ENCODE measurements around the gene SCN5A.

The SCN5A gene

GRCh38 chr3:38649500-38650247 lies at the start of gene SCN5A:
Gene SCN5A (minus strand): TSS chr3:38649687. CDS start chr3:38633307, 16,380 bp downstream.
- FAIRE-seq, result peak; percentile 79
- DNase-seq (ENCODE audit: insufficient read length, low spot score), result peak; percentile 63

DNA sequence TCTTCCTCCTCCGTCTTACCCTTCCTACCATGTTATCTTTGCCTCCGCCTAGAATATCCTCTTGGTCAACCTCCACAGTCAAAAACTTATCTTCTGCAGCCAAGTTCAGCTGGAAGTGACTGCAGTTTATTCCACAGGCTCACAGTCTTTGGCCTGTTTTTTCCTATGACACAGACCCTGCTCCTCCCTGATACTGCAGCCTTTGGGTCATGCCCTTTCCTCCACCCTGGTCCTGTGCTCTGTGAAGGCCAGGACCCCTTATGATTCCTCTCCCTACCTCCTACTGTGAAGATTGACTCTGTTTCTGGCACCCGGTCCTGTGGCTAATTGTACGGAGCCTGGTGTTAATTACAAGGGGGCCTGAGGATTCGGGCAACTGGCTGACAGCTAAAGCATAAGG lies 49.3 kb upstream of the SCN5A start:
- no peak for FAIRE-seq
- no peak for DNase-seq (ENCODE audit: insufficient read length, low spot score)

DNA sequence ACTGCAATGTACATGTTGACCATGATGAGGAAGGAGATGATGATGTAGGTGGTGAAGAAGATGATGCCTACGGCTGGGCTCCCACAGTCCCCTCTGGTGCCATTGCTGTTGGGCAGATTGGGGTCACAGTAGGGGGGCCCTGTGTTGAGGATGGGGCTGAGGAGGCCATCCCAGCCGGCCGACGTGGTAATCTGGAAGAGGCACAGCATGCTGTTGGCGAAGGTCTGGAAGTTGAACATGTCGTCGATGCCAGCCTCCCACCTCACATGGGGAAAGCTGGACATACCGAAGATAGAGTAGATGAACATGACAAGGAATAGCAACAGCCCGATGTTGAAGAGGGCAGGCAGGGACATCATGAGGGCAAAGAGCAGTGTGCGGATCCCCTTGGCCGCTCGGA lies 48.6 kb upstream of the SCN5A start:
- FAIRE-seq (no peak), DNase-seq (ENCODE audit: insufficient read length, low spot score) (no peak)

GRCh38 chr3:38696034-38696433 lies 46.5 kb upstream of the SCN5A start:
- no peak for FAIRE-seq
- no peak for DNase-seq (ENCODE audit: insufficient read length, low spot score)

DNA sequence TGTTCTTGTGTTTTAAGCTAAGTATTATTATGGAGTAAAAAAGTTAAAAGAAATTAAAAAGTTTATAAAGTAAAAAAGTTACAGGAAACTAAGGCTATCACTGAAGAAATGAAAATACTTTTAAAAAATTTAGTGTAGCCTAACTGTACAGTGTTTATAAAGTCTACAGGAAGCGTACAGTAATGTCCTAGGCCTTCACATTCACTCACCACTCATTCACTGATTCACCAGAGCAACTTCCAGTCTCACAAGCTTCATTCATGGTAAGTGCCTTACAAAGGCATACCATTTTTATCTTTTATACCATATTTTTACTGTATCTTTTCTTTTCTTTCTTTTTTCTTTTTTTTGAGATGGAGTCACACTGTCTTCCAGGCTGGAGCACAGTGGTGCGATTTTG lies 40.7 kb upstream of the SCN5A start:
- no peak for FAIRE-seq
- no peak for DNase-seq (ENCODE audit: insufficient read length, low spot score)

DNA sequence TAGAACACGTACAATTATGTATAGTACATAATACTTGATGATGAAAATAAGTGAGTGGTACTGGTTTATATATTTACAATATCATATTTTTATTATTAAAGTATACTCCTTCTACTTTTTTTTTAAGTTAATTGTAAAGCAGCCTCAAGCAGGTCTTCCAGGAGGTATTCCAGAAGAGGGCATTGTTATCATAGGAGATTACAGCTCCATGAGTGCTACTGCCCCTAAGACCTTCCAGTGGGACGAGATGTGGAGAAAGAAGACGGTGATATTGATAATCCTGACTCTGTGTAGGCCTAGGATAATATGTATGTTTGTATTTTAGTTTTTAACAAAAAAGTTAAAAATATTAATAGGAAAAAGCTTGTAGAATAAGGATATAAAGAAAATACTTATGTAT lies 40.3 kb upstream of the SCN5A start:
- no peak for DNase-seq (ENCODE audit: insufficient read length, low spot score)
- FAIRE-seq, result no peak

- DNase-seq (ENCODE audit: insufficient read length, low spot score), result no peak
- no peak for FAIRE-seq
Measured at GRCh38 chr3:38689346-38689745, 39.9 kb upstream of the SCN5A start.

DNA sequence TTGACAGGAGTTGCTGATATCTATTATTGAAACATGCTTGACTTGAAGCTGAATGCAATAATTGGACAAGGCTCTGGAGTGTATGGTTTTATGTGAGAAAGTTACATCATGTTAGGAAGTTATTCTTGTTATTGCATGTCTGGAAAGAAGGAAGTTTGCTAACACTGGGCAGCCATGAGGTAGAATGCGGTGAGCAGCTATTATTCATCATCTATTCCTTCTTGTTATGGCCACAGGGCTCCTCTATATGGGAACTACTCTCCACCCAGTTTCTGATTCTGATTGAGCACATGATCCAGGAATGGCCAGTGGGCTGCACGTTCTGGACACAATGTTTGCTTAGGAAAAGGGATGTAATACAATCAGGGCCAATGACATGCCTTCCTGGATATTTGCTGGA lies 37.8 kb upstream of the SCN5A start:
- no peak for FAIRE-seq
- DNase-seq (ENCODE audit: insufficient read length, low spot score), result no peak

GRCh38 chr3:38684546-38684945 lies 35.1 kb upstream of the SCN5A start:
- FAIRE-seq, result no peak

DNA sequence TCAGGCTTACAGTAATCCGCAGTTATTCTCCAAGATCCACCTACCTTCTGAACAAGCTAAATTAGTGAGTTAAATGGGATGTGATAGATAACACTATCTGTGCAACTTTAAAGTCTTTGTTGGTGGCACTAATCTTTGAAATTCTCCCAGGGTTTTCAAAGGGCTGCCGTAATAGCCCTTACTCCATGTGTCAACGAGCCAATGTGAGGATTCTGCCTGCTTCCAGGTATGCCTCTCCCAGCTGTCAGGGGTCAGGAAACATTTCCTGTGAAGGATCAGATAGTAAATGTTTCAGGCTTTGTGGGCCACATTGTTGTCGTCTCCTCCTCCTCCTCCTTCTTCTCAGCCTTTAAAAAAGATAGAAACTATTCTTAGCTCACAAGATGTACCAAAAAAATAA lies 20.2 kb upstream of the SCN5A start:
- DNase-seq (ENCODE audit: insufficient read length, low spot score), result no peak
- no peak for FAIRE-seq

More at GRCh38 chr3:38684546-38684945, 35.1 kb upstream of the SCN5A start:
- DNase-seq (ENCODE audit: insufficient read length, low spot score), result no peak

DNA sequence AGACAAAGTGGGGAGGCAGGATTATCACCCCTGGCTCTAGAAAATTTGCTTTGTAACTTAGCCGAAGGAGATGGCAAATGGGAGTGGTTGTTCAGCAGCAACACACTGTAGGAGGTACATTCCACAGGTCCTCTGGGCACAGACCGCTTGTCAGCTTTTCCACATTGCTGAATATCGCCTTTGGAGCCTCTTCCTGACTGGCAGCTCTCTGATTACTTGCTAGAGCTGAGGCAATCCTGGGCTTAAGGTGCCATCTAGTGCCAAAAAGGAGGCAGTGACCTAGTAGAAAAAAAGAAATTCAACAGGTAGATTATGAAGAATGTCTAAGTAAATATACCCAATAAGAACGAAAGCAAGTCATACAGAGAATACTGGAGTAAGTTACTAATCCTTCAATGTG lies 13.1 kb upstream of the SCN5A start:
- no peak for DNase-seq (ENCODE audit: insufficient read length, low spot score)
- FAIRE-seq, result peak; percentile 65

GRCh38 chr3:38658841-38659240 lies 9.4 kb upstream of the SCN5A start:
- no peak for FAIRE-seq

DNA sequence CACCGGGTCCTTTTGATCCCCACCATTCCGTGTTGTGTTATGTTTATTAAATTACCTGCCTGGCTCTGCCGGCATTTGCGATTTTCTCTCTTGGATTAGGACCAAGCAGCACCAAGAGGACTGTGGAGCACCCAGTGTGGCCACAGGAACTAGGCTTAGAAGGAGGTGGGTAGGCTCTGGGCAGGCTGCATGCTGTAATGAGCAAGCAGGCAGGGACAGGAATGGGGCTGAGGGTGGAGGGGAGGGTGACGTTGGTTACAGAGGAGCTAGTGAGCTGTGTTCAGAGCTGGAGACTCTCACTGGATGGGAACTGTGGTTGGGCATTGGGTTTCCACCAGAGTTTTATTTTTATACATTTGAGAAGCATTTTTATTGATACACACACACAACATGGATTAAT lies 7.9 kb upstream of the SCN5A start:
- peak; percentile 40 for FAIRE-seq
- DNase-seq (ENCODE audit: insufficient read length, low spot score), result no peak

More at GRCh38 chr3:38658841-38659240, 9.4 kb upstream of the SCN5A start:
- DNase-seq (ENCODE audit: insufficient read length, low spot score), result no peak

DNA sequence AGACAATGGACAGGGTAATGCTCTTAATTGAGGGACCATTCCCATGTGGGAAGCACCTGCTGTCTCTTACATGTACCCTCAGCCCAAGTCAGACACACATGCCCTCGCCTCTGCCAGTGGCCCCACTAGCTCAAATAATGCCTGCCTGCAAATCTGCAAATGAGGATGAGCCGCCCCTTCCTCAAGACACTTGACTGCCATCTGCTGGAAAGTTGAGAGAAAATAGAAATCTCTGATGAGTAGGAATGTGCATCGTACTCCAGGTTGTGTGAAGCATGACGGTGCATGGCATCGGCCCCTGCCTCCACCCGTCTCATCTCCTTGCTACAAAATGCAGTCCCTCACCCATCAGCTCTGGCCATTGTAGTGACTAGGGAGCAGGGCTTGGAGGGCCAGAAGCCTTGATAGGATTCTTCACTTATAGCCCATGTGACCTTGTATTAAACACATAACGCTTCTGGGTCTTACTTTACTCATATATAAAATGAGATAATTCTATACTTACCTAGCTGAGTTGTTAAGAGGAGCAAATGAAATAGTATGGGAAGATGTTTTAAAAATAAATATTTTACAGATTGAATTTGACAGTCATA lies 6.3 kb upstream of the SCN5A start:
- DNase-seq (ENCODE audit: insufficient read length, low spot score) (peak; percentile 48), FAIRE-seq (peak; percentile 36)

- DNase-seq (ENCODE audit: insufficient read length, low spot score), result no peak
- no peak for FAIRE-seq
Measured at GRCh38 chr3:38653685-38654537, 4.4 kb upstream of the SCN5A start.

DNA sequence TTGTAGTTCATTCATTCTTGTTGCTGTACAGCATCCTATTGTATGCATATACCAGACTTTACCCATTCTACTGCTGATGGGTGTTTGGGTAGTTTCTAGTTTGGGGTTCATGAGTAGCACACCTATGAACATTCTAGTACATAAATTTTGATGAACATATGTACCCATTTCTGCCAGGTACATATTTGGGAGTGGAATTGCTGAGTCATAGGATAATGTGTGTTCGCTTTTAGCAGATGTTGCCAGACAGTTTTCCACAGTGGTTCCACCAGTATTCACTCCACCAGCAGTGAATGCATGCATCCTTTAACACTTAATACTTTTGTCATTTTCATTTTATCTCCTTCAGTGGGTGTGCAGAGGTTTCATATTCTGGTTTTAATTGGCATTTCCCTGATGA lies 3.4 kb upstream of the SCN5A start:
- FAIRE-seq, result no peak

GRCh38 chr3:38651153-38651789 lies 1.8 kb upstream of the SCN5A start:
- FAIRE-seq (peak; percentile 74), DNase-seq (ENCODE audit: insufficient read length, low spot score) (peak; percentile 64)

More for the DNA sequence above, 3.4 kb upstream of the SCN5A start:
- no peak for DNase-seq (ENCODE audit: insufficient read length, low spot score)

- DNase-seq (ENCODE audit: insufficient read length, low spot score), result no peak
- no peak for FAIRE-seq
Measured at GRCh38 chr3:38650248-38650951, 913 bp upstream of the SCN5A start.

- FAIRE-seq, result no peak
- DNase-seq (ENCODE audit: insufficient read length, low spot score), result no peak
Measured at GRCh38 chr3:38648659-38649499, 608 bp downstream of the SCN5A start.
